Upper lobe of left lung (tissue), 6 donors: ENCODE results near the gene ITSN1. TPM values are rescaled to one million over a fixed set of nuclear protein-coding genes. Genes with fewer than 3 reads are reported as not detected.

Source experiments
- ATAC-seq, 2 donors: fragments of 200-7000 bp; cut with Tn5 transposase; one replicate each; pipeline ENCODE4 v1.9.1; 2022; ENCODE audit warnings: mild to moderate bottlenecking in 2 of 2, moderate library complexity in 2 of 2; ENCODE audit not compliant: low FRiP score in 2 of 2
- DNase-seq, 2 donors: peaks; one replicate each; pipeline ENCODE4 v3.0.0-alpha.2; 2019 to 2020
- H3K27ac ChIP-seq, 4 donors: fragments of 200-600 bp; sonication (generic); one replicate each; pipeline ENCODE4 v1.5.1; 2016 to 2019
- H3K27me3 ChIP-seq, 4 donors: fragments of 200-600 bp; sonication (generic); one replicate each; pipeline ENCODE4 v1.5.1; 2017 to 2019
- H3K36me3 ChIP-seq, 4 donors: fragments of 200-600 bp; sonication (generic); one replicate each; pipeline ENCODE4 v1.5.1; 2016 to 2019
- H3K4me1 ChIP-seq, 4 donors: fragments of 200-600 bp; sonication (generic); one replicate each; pipeline ENCODE4 v1.5.1; 2018 to 2019
- H3K4me3 ChIP-seq, 4 donors: fragments of 200-600 bp; sonication (generic); one replicate each; pipeline ENCODE4 v1.5.1; 2017 to 2019; ENCODE audit warnings: mild to moderate bottlenecking in 2 of 4, moderate library complexity in 1 of 4
- H3K9me3 ChIP-seq, 4 donors: fragments of 200-600 bp; sonication (generic); one replicate each; pipeline ENCODE4 v1.5.1; 2018 to 2019
- CTCF ChIP-seq, 6 experiments: fragments of 450-650 bp in 4 of 6; fragments of 200-600 bp in 2 of 6; sonication (generic) in 2 of 6; IDR thresholded peaks; one replicate each; pipeline ENCODE4 v1.5.1; 2016 to 2019; ENCODE audit warnings: antibody characterized with exemption in 6 of 6
- EP300 ChIP-seq, 4 donors: sonication (generic); formaldehyde crosslinking; IDR thresholded peaks; one replicate each; pipeline ENCODE4 v1.5.1; 2017; ENCODE audit warnings: antibody characterized with exemption in 4 of 4, control low read depth in 2 of 4
- POLR2A ChIP-seq, 4 donors: fragments of 450-650 bp; IDR thresholded peaks; one replicate each; pipeline ENCODE4 v1.5.1; 2016 to 2017; ENCODE audit warnings: antibody characterized with exemption in 4 of 4, mild to moderate bottlenecking in 2 of 4
- POLR2AphosphoS5 ChIP-seq, 2 donors: sonication (generic); formaldehyde crosslinking; IDR thresholded peaks; one replicate each; pipeline ENCODE4 v1.5.1; 2017; ENCODE audit warnings: antibody characterized with exemption in 2 of 2
- WGBS, 2 donors: methylation state at CpG; one replicate each; pipeline ENCODE4 v1.1.5; 2017 to 2018; 5-methylcytosine and 5-hydroxymethylcytosine counted together
- total RNA-seq, 6 donors: library from RNA; depleted of rRNA in 4 of 6; stranded (reverse); fragments of >200 nt in 4 of 6; gene quantifications; one replicate each; pipeline versions ENCODE4 v1.1.0 to v1.2.1, GENCODE V29; 2016 to 2021
- donor health status: DM: no; HTN: no; CAD: no; lungs with moderate emphysema.
- donor health status: DM: no; HTN: yes; CAD: no; lungs with severe emphysema.

ITSN1 gene
- total RNA-seq, 6 donors from 2014 or later = 19.3 to 103 (median 38.7) TPM

DNA sequence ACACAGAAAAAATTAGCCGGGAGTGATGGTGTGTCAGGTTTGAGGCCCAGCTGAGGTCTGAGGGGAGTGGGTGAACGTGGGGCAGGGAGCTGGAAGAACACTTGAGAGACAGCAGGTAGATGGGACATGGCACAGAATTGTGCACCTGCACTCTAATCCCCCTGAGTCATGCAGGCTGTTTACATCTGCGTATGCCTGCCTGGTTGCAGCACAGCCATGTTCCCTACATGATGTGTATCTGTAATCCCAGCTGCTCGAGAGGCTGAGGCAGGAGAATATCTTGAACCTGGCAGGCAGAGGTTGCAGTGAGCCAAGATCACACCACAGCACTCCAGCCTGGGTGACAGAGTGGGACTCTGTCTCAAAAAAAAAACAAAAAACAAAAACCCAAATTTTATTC is 228.5 kb downstream of the ITSN1 start:
- no peak overlapping the region for H3K27ac ChIP-seq
- no peak for TF ChIP-seq POLR2A (IDR thresholded peaks at IDR 0.05)
- TF ChIP-seq EP300 (IDR thresholded peaks at IDR 0.05) = no peak
- no peak for TF ChIP-seq POLR2AphosphoS5 (IDR thresholded peaks at IDR 0.05)
- no peak for TF ChIP-seq CTCF (IDR thresholded peaks at IDR 0.05)
- H3K4me3 ChIP-seq = no peak overlapping the region
- 82 to 83% methylated on average over 4 of the region's 4 CpGs for WGBS, 2 donors
- H3K4me1 ChIP-seq = no peaks in the 10 kb centered on the region
- H3K27me3 ChIP-seq = no peaks in the 10 kb centered on the region
- DNase-seq (no peak), ATAC-seq (no peak)
- no peaks in the 10 kb centered on the region for H3K9me3 ChIP-seq
- H3K36me3 ChIP-seq = no peaks in the 10 kb centered on the region

DNA sequence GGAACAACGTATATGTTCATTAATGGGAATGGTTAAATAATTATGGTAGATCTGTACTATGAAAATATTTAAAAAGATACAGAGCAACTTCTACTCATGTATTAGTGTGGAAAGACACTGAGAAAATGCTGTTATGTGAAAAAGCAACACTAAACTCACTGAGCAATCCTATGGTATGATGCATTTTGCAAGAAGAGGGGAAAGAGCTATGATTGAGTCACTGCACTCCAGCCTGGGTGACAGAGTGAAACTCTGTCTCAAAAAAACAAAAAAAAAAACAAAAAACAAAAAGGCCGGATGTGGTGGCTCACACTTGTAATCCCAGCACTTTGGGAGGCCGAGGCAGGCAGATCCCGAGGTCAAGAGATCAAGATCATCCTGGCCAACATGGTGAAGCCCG is 228.9 kb downstream of the ITSN1 start:
- Histone ChIP-seq H3K9me3 (no peaks in the 10 kb centered on the region), H3K36me3 (no peaks in the 10 kb centered on the region), H3K27me3 (no peaks in the 10 kb centered on the region), H3K27ac (no peak overlapping the region), H3K4me3 (no peak overlapping the region), H3K4me1 (no peaks in the 10 kb centered on the region)
- TF ChIP-seq POLR2AphosphoS5 (IDR thresholded peaks at IDR 0.05) (no peak), EP300 (IDR thresholded peaks at IDR 0.05) (no peak), POLR2A (IDR thresholded peaks at IDR 0.05) (no peak), CTCF (IDR thresholded peaks at IDR 0.05) (no peak)
- ATAC-seq = no peak
- no peak for DNase-seq
- 94 to 96% methylated on average over 5 of the region's 5 CpGs for WGBS, 2 donors

- WGBS, 2 donors = 89% methylated on average over 4 of the region's 4 CpGs
- H3K4me3 ChIP-seq = no peak overlapping the region
- H3K36me3 ChIP-seq = no peaks in the 10 kb centered on the region
- ATAC-seq = peak in 1 of 2 donors; percentile 40
- no peaks in the 10 kb centered on the region for H3K27me3 ChIP-seq
- TF ChIP-seq EP300 (IDR thresholded peaks at IDR 0.05) = no peak
- TF ChIP-seq CTCF (IDR thresholded peaks at IDR 0.05) = no peak
- no peak for TF ChIP-seq POLR2AphosphoS5 (IDR thresholded peaks at IDR 0.05)
- no peak for TF ChIP-seq POLR2A (IDR thresholded peaks at IDR 0.05)
- no peaks in the 10 kb centered on the region for H3K4me1 ChIP-seq
- H3K9me3 ChIP-seq = no peaks in the 10 kb centered on the region
- DNase-seq = no peak
- H3K27ac ChIP-seq = no peak overlapping the region
These were observed 230.7 kb downstream of the ITSN1 start for GRCh38 chr21:33872881-33873515.

GRCh38 chr21:33874161-33874560 is 231.9 kb downstream of the ITSN1 start:
- no peak for TF ChIP-seq POLR2AphosphoS5 (IDR thresholded peaks at IDR 0.05)
- no peak for TF ChIP-seq CTCF (IDR thresholded peaks at IDR 0.05)
- no peak for TF ChIP-seq POLR2A (IDR thresholded peaks at IDR 0.05)
- no peak for TF ChIP-seq EP300 (IDR thresholded peaks at IDR 0.05)
- ATAC-seq = no peak
- DNase-seq = no peak
- Histone ChIP-seq H3K9me3 (no peaks in the 10 kb centered on the region), H3K27me3 (no peaks in the 10 kb centered on the region), H3K4me1 (no peaks in the 10 kb centered on the region), H3K36me3 (no peaks in the 10 kb centered on the region), H3K27ac (no peak overlapping the region), H3K4me3 (no peak overlapping the region)
- WGBS, 2 donors = 95 to 97% methylated on average over 7 of the region's 7 CpGs

DNA sequence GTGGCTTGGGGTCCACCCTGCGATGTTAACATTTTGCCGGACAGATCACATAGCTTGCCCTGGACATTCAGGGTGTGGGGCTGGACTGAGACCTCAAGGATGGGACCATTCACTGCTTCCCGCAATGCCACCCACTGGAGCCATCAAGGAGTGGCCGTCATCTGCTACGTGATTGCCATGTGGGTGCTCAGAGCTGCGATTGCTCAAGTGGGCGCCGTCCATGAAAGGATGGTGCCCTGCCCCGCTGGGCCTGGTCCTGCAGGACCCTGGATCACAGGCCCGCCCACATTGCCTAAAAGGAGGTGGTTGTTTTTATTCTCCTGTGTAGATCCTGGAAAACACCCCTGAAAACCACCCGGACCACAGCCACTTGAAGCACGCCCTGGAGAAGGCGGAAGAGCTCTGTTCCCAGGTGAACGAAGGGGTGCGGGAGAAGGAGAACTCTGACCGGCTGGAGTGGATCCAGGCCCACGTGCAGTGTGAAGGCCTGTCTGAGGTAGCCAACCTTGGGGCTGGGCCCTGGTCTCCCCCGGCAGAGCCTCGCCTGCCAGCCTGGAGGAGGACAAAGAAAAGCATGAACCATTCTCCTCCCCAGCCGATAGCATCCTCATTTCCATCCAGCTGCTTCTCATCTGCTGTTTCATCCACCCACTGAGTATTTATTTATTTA is 232.9 kb downstream of the ITSN1 start:
- TF ChIP-seq POLR2A (IDR thresholded peaks at IDR 0.05) (no peak), CTCF (IDR thresholded peaks at IDR 0.05) (no peak), EP300 (IDR thresholded peaks at IDR 0.05) (no peak), POLR2AphosphoS5 (IDR thresholded peaks at IDR 0.05) (no peak)
- H3K27ac ChIP-seq = no peak overlapping the region
- DNase-seq (no peak), ATAC-seq (peak in 1 of 2 donors; percentile 41)
- no peaks in the 10 kb centered on the region for H3K9me3 ChIP-seq
- H3K27me3 ChIP-seq = no peaks in the 10 kb centered on the region
- WGBS, 2 donors = 94% methylated on average over 15 of the region's 20 CpGs
- H3K4me3 ChIP-seq = no peak overlapping the region
- no peaks in the 10 kb centered on the region for H3K4me1 ChIP-seq
- H3K36me3 ChIP-seq = no peaks in the 10 kb centered on the region
